SU-DHL-6 (cell line): ENCODE data around the gene MOG.

Source experiments
- EZH2phosphoT487 ChIP-seq: fragments of 200-600 bp; sonication (generic), shearing (Covaris generic); conservative IDR thresholded peaks from 2 replicates; pipeline ENCODE4 v1.6.1; 2018; ENCODE audit warnings: mild to moderate bottlenecking, antibody characterized with exemption, low read length, moderate library complexity, mixed read lengths
- TF ChIP-seq, protein P1 (sequence below): fragments of 200-600 bp; sonication (generic); IDR thresholded peaks from one replicate; pipeline ENCODE4 v1.5.1; 2017; ENCODE audit warnings: antibody characterized with exemption, mild to moderate bottlenecking, low read length, moderate library complexity; ENCODE audit not compliant: insufficient read depth, poor library complexity, severe bottlenecking

DNA sequence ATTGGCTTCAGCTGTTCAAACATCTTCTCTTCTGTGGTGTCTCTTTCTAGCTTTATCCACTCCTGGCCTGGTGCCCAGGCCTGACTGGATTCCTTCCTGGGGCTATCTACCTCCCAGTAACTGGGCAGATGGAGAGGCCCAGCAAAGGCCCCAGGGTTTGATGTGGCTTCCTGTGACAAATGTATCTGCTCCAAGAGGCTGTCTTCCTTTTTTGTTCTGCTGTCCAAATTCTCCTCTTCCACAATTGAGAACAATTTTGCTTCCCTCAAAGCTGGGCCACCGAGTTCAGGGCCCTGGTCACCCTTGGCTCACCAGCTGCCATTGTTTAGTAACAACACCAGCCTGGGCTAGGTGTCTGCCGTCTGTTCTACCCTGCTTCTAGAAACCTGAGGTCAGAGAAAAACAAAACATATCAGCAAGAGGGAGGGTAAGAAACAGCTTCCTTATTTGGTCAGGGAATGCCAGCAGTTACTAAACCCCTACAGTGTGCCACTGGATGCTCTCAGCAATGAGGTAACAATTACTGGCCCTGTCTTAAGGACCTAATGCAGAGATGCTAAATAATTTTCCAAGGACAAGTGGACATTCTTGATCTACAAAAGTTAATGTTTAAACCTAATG is 20.2 kb downstream of the MOG start:
- TF ChIP-seq, protein P1, sequence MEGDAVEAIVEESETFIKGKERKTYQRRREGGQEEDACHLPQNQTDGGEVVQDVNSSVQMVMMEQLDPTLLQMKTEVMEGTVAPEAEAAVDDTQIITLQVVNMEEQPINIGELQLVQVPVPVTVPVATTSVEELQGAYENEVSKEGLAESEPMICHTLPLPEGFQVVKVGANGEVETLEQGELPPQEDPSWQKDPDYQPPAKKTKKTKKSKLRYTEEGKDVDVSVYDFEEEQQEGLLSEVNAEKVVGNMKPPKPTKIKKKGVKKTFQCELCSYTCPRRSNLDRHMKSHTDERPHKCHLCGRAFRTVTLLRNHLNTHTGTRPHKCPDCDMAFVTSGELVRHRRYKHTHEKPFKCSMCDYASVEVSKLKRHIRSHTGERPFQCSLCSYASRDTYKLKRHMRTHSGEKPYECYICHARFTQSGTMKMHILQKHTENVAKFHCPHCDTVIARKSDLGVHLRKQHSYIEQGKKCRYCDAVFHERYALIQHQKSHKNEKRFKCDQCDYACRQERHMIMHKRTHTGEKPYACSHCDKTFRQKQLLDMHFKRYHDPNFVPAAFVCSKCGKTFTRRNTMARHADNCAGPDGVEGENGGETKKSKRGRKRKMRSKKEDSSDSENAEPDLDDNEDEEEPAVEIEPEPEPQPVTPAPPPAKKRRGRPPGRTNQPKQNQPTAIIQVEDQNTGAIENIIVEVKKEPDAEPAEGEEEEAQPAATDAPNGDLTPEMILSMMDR = no peak
- no peak for TF ChIP-seq EZH2phosphoT487
